Stimulated activated naive CD8-positive, alpha-beta T cell treated with anti-CD3 and anti-CD28 coated beads, Interleukin-15, Interleukin-2, amounts not matched to agents 100 ng/mL and 50 ng/mL, for 24 hours (primary cell): Measurements from ENCODE around the gene NLRP12.
"Not testable (repeated sequence)": the region's sequence is repeated elsewhere in the genome, so short reads cannot be mapped to it uniquely, and the experiment has no call there.

ENCODE experiments used
- H3K27ac Mint-ChIP-seq: one replicate; pipeline ENCODE4 v1.8.0; 2021; ENCODE audit warnings: mild to moderate bottlenecking, mixed read lengths
- H3K27me3 Mint-ChIP-seq: one replicate; pipeline ENCODE4 v1.8.0; 2021; ENCODE audit warnings: mixed read lengths
- H3K36me3 Mint-ChIP-seq: one replicate; pipeline ENCODE4 v1.8.0; 2021; ENCODE audit warnings: low read depth, mixed read lengths
- H3K4me1 Mint-ChIP-seq: one replicate; pipeline ENCODE4 v1.8.0; 2021; ENCODE audit warnings: low read depth, mixed read lengths
- H3K4me3 Mint-ChIP-seq: one replicate; pipeline ENCODE4 v1.8.0; 2021; ENCODE audit warnings: mild to moderate bottlenecking, mixed read lengths
- H3K9me3 Mint-ChIP-seq: one replicate; pipeline ENCODE4 v1.8.0; 2021; ENCODE audit warnings: mixed read lengths

Gene NLRP12

DNA sequence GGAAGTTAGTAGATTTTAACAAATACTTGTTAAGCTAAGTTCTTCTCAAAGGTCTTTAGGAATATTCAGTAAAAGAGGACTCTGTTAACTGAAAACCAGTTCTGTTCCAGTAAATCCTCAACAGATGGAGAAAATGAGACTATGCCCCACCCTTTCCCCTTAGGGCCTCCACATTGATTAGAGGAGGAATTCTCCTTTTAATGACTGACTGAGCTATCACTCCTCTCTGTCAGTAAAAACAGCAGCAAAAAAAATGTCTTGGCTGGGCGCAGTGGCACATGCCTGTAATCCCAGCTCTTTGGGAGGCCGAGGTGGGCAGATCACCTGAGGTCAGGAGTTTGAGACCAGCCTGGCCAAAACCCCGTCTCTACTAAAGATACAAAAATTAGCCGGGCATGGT, 50.1 kb downstream of the NLRP12 start:
- H3K27me3 Mint-ChIP-seq, result peaks cover 7% of the 10 kb centered on the region
- H3K36me3 Mint-ChIP-seq, result no peaks in the 10 kb centered on the region
- H3K27ac Mint-ChIP-seq, result no peak overlapping the region
- H3K4me1 Mint-ChIP-seq, result no peaks in the 10 kb centered on the region
- no peak overlapping the region for H3K4me3 Mint-ChIP-seq
- no peaks in the 10 kb centered on the region for H3K9me3 Mint-ChIP-seq

DNA sequence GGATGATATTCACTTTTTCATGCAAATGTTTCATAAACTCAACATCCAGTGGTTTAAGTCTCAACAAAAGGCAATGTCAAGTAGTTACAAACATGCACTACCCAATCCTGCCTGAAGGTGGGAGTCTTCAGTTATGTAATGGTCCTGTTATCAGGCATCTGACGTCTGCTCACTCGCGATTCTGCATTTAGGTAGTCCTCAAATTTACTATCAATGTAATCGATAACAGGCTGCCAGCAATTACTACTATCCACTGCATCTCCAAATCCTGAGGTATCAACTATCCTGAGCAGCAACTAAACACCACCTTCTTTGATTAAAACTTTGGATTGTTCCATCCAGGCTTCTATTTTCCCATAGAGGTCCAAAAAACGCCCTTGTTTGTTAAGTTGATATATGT, 51.2 kb downstream of the NLRP12 start:
- H3K27ac Mint-ChIP-seq, result no peak overlapping the region
- no peak overlapping the region for H3K4me3 Mint-ChIP-seq
- no peaks in the 10 kb centered on the region for H3K36me3 Mint-ChIP-seq
- H3K27me3 Mint-ChIP-seq, result peaks cover 7% of the 10 kb centered on the region
- H3K9me3 Mint-ChIP-seq, result no peaks in the 10 kb centered on the region
- no peaks in the 10 kb centered on the region for H3K4me1 Mint-ChIP-seq

DNA sequence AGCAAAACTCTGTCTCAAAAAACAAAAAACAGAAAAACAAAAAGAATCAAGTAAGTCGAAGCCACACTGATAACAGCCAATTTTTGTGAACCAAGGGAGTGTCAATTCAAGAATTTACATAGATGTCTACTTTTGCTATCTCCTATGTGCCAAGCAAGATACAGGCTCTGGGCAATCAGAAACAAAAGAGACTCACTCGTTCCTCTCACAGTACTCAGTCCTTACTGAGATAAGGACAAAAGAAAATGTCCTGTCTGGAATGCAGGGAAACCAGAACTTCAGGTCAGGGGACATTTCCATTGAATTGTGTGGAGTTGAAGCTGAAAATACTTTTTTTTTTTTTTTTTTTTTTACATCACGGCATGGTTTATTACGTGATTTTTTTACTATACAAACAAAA, 53.0 kb downstream of the NLRP12 start:
- no peaks in the 10 kb centered on the region for H3K4me1 Mint-ChIP-seq
- H3K9me3 Mint-ChIP-seq, result no peaks in the 10 kb centered on the region
- H3K27ac Mint-ChIP-seq, result no peak overlapping the region
- H3K4me3 Mint-ChIP-seq, result no peak overlapping the region
- H3K36me3 Mint-ChIP-seq, result no peaks in the 10 kb centered on the region
- peaks cover 7% of the 10 kb centered on the region for H3K27me3 Mint-ChIP-seq

GRCh38 chr19:53769696-53770309, 54.3 kb downstream of the NLRP12 start:
- not testable (repeated sequence) for H3K9me3 Mint-ChIP-seq, H3K4me1 Mint-ChIP-seq, H3K4me3 Mint-ChIP-seq, H3K36me3 Mint-ChIP-seq, H3K27me3 Mint-ChIP-seq, H3K27ac Mint-ChIP-seq

GRCh38 chr19:53768401-53768800, 55.7 kb downstream of the NLRP12 start:
- H3K4me3 Mint-ChIP-seq, result no peak overlapping the region
- H3K27ac Mint-ChIP-seq, result no peak overlapping the region

DNA sequence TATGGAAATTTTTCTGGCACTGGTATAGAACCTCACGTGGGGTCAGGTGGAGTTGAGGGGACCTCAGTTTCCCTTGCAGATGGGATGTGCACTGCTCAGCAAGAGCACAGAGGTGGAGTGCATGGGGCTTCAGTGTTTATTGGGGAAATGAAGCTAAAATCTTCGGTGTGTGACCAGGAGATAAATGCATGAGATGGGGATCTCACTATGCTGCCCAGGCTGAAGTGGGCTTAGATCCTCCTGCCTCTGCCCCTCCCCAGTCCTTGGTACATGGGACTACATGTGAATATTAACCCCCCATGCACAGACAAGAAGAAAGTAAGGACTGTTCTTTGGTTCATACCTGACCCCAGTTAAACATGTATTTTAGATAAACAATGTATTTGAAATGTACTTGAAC, 65.1 kb downstream of the NLRP12 start:
- not testable (repeated sequence) for H3K4me3 Mint-ChIP-seq, H3K27ac Mint-ChIP-seq, H3K4me1 Mint-ChIP-seq, H3K9me3 Mint-ChIP-seq, H3K36me3 Mint-ChIP-seq, H3K27me3 Mint-ChIP-seq

More at GRCh38 chr19:53768401-53768800, 55.7 kb downstream of the NLRP12 start:
- no peaks in the 10 kb centered on the region for H3K36me3 Mint-ChIP-seq
- H3K27me3 Mint-ChIP-seq, result peaks cover 7% of the 10 kb centered on the region
- H3K4me1 Mint-ChIP-seq, result no peaks in the 10 kb centered on the region
- no peaks in the 10 kb centered on the region for H3K9me3 Mint-ChIP-seq
